ENCODE measurements around the gene MEG3. TPM values are rescaled to one million over a fixed set of nuclear protein-coding genes. Genes with fewer than 3 reads are reported as not detected.

MEG3 gene
- total and polyA plus RNA-seq, 2 of the 8 experiments (the other 6 are each of a cell fraction or from before 2014, with no cell fraction given), result 0.17 to 1.1 TPM

- no peak for FAIRE-seq
- H3K4me1 ChIP-seq (replicated peaks in 1 of 4; ENCODE audit: control insufficient read depth in 3 of 4, insufficient read depth in 4 of 4, low read length in 3 of 4), result no peaks in the 10 kb centered on the region
- WGBS, 2 experiments (ENCODE audit: extremely low coverage in 1 of 2, insufficient coverage in 1 of 2, insufficient read length in 1 of 2, insufficient replicate concordance in 2 of 2, low coverage in 1 of 2, low lambda C conversion rate in 2 of 2, missing lambda C conversion rate in 1 of 2), result 85% methylated on average over 7 of the region's 7 CpGs; no CpG with 5 or more reads in 1 of the 2 experiments
- TF ChIP-seq SP2 (IDR thresholded peaks at IDR 0.05; ENCODE audit: low read length), result no peak
- no peak for TF ChIP-seq EP300 (IDR thresholded peaks at IDR 0.05; ENCODE audit: borderline replicate concordance in 1 of 2, low read depth in 2 of 2, low read length in 2 of 2)
- no peak for TF ChIP-seq TAF7 (optimal IDR thresholded peaks at IDR 0.05; ENCODE audit: borderline replicate concordance, low read depth, low read length)
- TF ChIP-seq EGR1 (IDR thresholded peaks at IDR 0.05; ENCODE audit: borderline replicate concordance, low read depth, low read length), result no peak
- TF ChIP-seq POU5F1 (IDR thresholded peaks at IDR 0.05; ENCODE audit: low read depth, low read length), result no peak
- TF ChIP-seq EZH2 (IDR thresholded peaks at IDR 0.05; ENCODE audit: low read depth, low read length, severe bottlenecking), result no peak
- no peak for TF ChIP-seq ZNF274 (IDR thresholded peaks at IDR 0.05; ENCODE audit: borderline replicate concordance, extremely low read depth, low read length)
- TF ChIP-seq TEAD4 (IDR thresholded peaks at IDR 0.05; ENCODE audit: low read depth, low read length), result no peak
- no peak for TF ChIP-seq NRF1 (IDR thresholded peaks at IDR 0.05; ENCODE audit: low read depth, low read length)
Observed at GRCh38 chr14:100785626-100786025, 40.3 kb upstream of the MEG3 start.

More at GRCh38 chr14:100785626-100786025, 40.3 kb upstream of the MEG3 start:
- H3K79me2 ChIP-seq (ENCODE audit: control insufficient read depth in 1 of 2, insufficient read depth in 2 of 2, low read length in 2 of 2), result no peaks in the 10 kb centered on the region
- H2BK120ac ChIP-seq (replicated peaks; ENCODE audit: low read depth, low read length), result no peak overlapping the region
- no peak overlapping the region for H3K23ac ChIP-seq (ENCODE audit: insufficient read length)
- H3K4me3 ChIP-seq (ENCODE audit: extremely low read depth in 1 of 4, insufficient read depth in 2 of 4, low read depth in 3 of 4, low read length in 4 of 4), result no peak overlapping the region
- no peak overlapping the region; a peak in 1 of 7 replicates for H3K9ac ChIP-seq (replicated peaks in 1 of 4; ENCODE audit: extremely low read depth in 1 of 4, low read depth in 3 of 4, low read length in 3 of 4)
- no peak overlapping the region for H2BK5ac ChIP-seq (ENCODE audit: low read depth, low read length)
- no peaks in the 10 kb centered on the region for H3K79me1 ChIP-seq (ENCODE audit: low read depth, low read length)
- H4K91ac ChIP-seq (replicated peaks; ENCODE audit: insufficient read length, low read length), result no peak overlapping the region
- no peaks in the 10 kb centered on the region for H3K36me3 ChIP-seq (ENCODE audit: control insufficient read depth in 2 of 4, insufficient read depth in 4 of 4, low read length in 3 of 4)
- no peak overlapping the region for H2BK20ac ChIP-seq (ENCODE audit: low read length)
- H3K23me2 ChIP-seq (ENCODE audit: low read depth, low read length), result no peaks in the 10 kb centered on the region
- 0 out of 2 replicates have a peak overlapping the region, but pooled peaks have one; percentile 29 for H3K18ac ChIP-seq (ENCODE audit: extremely low read depth, low read length)
- no peak overlapping the region for H3K14ac ChIP-seq (ENCODE audit: insufficient read length)
- H3K4me2 ChIP-seq (ENCODE audit: insufficient read depth in 1 of 2, low read depth in 2 of 2, low read length in 2 of 2), result no peak overlapping the region
- no peak overlapping the region for H2AFZ ChIP-seq (ENCODE audit: low read length)
- H3K56ac ChIP-seq (replicated peaks; ENCODE audit: insufficient read length, low read depth, low read length), result no peak overlapping the region
- ChIA-PET POLR2A (ENCODE audit: partially characterized antibody) (no interaction called here), CTCF (ENCODE audit: partially characterized antibody) (no interaction called here)
- H2AK5ac ChIP-seq (ENCODE audit: low read depth, low read length), result no peak overlapping the region
- no peak overlapping the region; the same call in 1 of the 2 replicates for H4K8ac ChIP-seq (ENCODE audit: extremely low read depth, insufficient read depth, low read length)
- H2BK15ac ChIP-seq (ENCODE audit: low read length), result peak overlapping the region; percentile 61; the same call in 1 of the 2 replicates
- no peaks in the 10 kb centered on the region for H3K27me3 ChIP-seq (replicated peaks in 1 of 4; ENCODE audit: control insufficient read depth in 3 of 4, extremely low read depth in 1 of 4, insufficient read depth in 3 of 4, low read length in 3 of 4)
- no peak overlapping the region for H4K5ac ChIP-seq (ENCODE audit: insufficient read length, low read depth, low read length)
- no peak overlapping the region for H3K4ac ChIP-seq (replicated peaks; ENCODE audit: insufficient read length, low read depth, low read length)
- H3K27ac ChIP-seq (ENCODE audit: low read depth, low read length), result no peak overlapping the region
- no peaks in the 10 kb centered on the region for H4K20me1 ChIP-seq (replicated peaks in 1 of 2; ENCODE audit: control insufficient read depth in 1 of 2, insufficient read depth in 2 of 2, low read length in 2 of 2)
- H2BK12ac ChIP-seq (ENCODE audit: low read depth, low read length), result no peak overlapping the region
- no peak for DNase-seq (ENCODE audit: low read depth in 1 of 2, low spot score in 2 of 2)
- H3K9me3 ChIP-seq (ENCODE audit: insufficient read depth in 2 of 2, low read depth in 1 of 2, low read length in 1 of 2), result no peaks in the 10 kb centered on the region

Measured in H1 (cell line).